MM.1S (cell line): ENCODE results near the gene NCAPD3.

Experiments used
- CTCF ChIP-seq: fragments of 300-600 bp; sonication (generic); IDR thresholded peaks from 2 replicates; pipeline ENCODE4 v1.5.1; 2016; ENCODE audit warnings: antibody characterized with exemption, low read length, mixed read lengths
- EZH2 ChIP-seq: fragments of 300-600 bp; sonication (generic); optimal IDR thresholded peaks from 2 replicates; pipeline ENCODE3; 2017; ENCODE audit warnings: low read depth, mild to moderate bottlenecking, antibody characterized with exemption, low read length, mixed read lengths

GRCh38 chr11:134142536-134142935 lies 81.2 kb downstream of the NCAPD3 start:
- no peak for TF ChIP-seq CTCF
- no peak for TF ChIP-seq EZH2
